ENCODE results near the gene LYSMD4. TPM values are rescaled to one million over a fixed set of nuclear protein-coding genes. Genes with fewer than 3 reads are reported as not detected.

Gene LYSMD4
- total and polyA plus RNA-seq, 10 of the 15 experiments (the other 5 are each of a cell fraction or from before 2014, with no cell fraction given), result 1.8 to 5.8 (median 3.9) TPM

GRCh38 chr15:99741835-99742234 lies 8.6 kb upstream of the LYSMD4 start (continued):
- TF ChIP-seq BACH1 (IDR thresholded peaks at IDR 0.05; ENCODE audit: borderline replicate concordance) (no peak), SREBF2 (IDR thresholded peaks at IDR 0.05; ENCODE audit: low read length) (no peak), PML (IDR thresholded peaks at IDR 0.05; ENCODE audit: low read length) (no peak), BCL3 (IDR thresholded peaks at IDR 0.05; ENCODE audit: borderline replicate concordance, insufficient read depth, low read depth, low read length, poor library complexity, severe bottlenecking) (no peak), RELA (IDR thresholded peaks at IDR 0.05; ENCODE audit: borderline replicate concordance, partially characterized antibody) (no peak), ZNF217 (IDR thresholded peaks at IDR 0.05) (no peak), SPI1 (IDR thresholded peaks at IDR 0.05; ENCODE audit: borderline replicate concordance, insufficient read depth, low read depth, low read length) (no peak), CEBPB (IDR thresholded peaks at IDR 0.05; ENCODE audit: borderline replicate concordance in 1 of 2, low read depth in 2 of 2, low read length in 2 of 2) (no peak), MTA2 (IDR thresholded peaks at IDR 0.05; ENCODE audit: low read depth) (no peak), TCF3 (IDR thresholded peaks at IDR 0.05; ENCODE audit: borderline replicate concordance, insufficient read depth, low read depth, low read length) (no peak), SUZ12 (IDR thresholded peaks at IDR 0.05; ENCODE audit: unreplicated experiment) (no peak), TBL1XR1 (IDR thresholded peaks at IDR 0.05; ENCODE audit: low read depth, low read length) (no peak)
